ENCODE results near the gene GNG12.
A peak's percentile ranks its signal among the peaks of the same experiment; 100 is the strongest.

GNG12 gene

DNA sequence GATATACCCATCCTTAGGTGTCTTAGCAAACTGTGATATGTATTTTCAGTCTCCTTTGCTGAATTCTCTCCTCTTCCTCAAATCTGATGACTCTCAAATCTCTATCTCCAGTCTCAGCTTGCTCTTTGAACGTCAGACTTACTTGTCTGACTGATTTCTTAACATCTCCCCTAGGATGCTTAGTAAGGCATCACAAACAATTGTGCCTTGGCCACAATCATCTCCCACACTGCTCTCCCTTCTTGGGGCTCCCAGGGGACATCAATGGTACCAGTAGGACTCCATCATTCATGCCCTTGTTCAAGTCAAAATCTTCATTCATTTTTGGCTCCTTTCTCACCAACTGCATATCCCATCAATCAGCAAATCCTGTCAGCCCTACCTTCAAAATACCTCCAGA, 42.0 kb downstream of the GNG12 start:
- DNase-seq (ENCODE audit: low read depth, low spot score): no peak
- H3K4me3 ChIP-seq (ENCODE audit: low read length): no peak overlapping the region

DNA sequence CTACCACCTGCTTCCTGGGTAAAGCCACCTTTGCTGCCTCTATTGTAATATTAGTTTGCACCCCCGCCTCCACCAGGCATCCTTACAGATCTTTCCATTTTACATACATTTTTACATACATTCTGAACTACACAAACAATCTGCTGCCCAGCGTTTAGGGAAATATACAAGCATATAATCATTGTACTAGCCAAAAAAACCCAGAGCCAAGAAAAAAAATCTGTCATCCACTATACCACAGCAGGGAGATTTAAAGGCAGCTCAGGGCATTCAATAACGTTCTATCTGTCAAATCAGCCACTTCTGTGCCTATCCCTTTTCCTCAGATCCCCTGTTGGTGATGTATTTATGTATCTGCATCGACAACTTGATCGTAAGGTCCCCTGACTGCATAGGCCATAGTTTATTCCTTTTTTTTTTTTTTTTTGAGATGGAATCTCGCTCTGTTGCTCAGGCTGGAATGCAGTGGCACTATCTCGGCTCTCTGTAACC, 43.0 kb downstream of the GNG12 start:
- no peak overlapping the region for H3K4me3 ChIP-seq (ENCODE audit: low read length)
- DNase-seq (ENCODE audit: low read depth, low spot score): no peak

- DNase-seq (ENCODE audit: low read depth, low spot score): no peak
Measured at GRCh38 chr1:67789551-67789950, 43.7 kb downstream of the GNG12 start.

GRCh38 chr1:67788904-67789303, 44.4 kb downstream of the GNG12 start:
- H3K4me3 ChIP-seq (ENCODE audit: low read length): no peak overlapping the region
- no peak for DNase-seq (ENCODE audit: low read depth, low spot score)

More at GRCh38 chr1:67789551-67789950, 43.7 kb downstream of the GNG12 start:
- H3K4me3 ChIP-seq (ENCODE audit: low read length): no peak overlapping the region

DNA sequence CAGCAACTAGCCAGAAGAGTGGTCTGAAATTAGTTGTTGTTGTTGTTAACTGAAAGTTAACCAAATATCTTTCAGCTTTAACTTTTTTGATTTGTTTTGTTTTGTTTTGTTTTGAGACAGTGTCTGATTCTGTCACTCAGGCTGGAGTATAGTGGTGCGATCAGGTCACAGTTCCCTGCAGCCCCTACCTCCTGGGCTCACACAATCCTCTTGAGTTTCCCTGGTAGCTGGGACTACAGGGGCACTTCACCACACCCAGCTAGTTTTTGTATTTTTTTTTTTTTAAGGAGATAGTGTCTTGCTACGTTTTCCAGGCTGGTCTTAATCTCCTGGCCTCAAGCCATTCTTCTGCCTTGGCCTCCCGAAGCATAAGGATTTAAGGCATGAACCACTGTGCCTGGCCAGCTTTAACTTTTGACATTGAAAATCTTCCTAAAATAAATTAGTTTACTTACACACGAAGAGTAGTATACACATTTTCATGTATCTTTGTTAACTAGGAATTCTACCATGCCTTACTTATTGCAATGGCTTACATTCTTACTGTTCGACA, 45.0 kb downstream of the GNG12 start:
- no peak for DNase-seq (ENCODE audit: low read depth, low spot score)
- no peak overlapping the region for H3K4me3 ChIP-seq (ENCODE audit: low read length)

GRCh38 chr1:67787746-67788145, 45.5 kb downstream of the GNG12 start:
- DNase-seq (ENCODE audit: low read depth, low spot score): no peak
- no peak overlapping the region for H3K4me3 ChIP-seq (ENCODE audit: low read length)

GRCh38 chr1:67785847-67786753, 47.2 kb downstream of the GNG12 start:
- no peak overlapping the region for H3K4me3 ChIP-seq (ENCODE audit: low read length)
- no peak for DNase-seq (ENCODE audit: low read depth, low spot score)

GRCh38 chr1:67784545-67785186, 48.6 kb downstream of the GNG12 start:
- no peak overlapping the region for H3K4me3 ChIP-seq (ENCODE audit: low read length)
- no peak for DNase-seq (ENCODE audit: low read depth, low spot score)

- DNase-seq (ENCODE audit: low read depth, low spot score): no peak
- H3K4me3 ChIP-seq (ENCODE audit: low read length): no peak overlapping the region
Measured at GRCh38 chr1:67780637-67781036, 52.6 kb downstream of the GNG12 start.

GRCh38 chr1:67777440-67777839, 55.8 kb downstream of the GNG12 start:
- H3K4me3 ChIP-seq (ENCODE audit: low read length): no peak overlapping the region
- DNase-seq (ENCODE audit: low read depth, low spot score): no peak

GRCh38 chr1:67777016-67777415, 56.3 kb downstream of the GNG12 start:
- no peak overlapping the region for H3K4me3 ChIP-seq (ENCODE audit: low read length)
- DNase-seq (ENCODE audit: low read depth, low spot score): no peak

DNA sequence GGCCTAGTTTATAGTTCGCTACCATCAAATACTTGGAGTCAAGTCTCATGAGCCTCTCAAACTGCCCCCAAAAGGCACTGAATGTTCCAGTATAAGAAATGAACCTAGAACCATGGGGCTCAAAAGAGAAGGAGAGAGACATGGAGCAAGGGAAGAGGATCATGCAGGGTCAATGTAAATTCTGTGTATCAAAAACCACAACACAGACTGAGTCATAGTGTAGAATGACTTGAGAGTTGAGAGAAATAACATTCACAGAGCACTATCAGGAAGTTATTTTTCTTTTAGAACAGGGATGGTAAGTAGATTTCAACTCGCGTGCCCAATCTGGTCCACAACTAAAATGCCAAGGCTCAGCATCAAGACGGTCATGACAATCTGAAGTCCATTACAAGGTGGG, 59.8 kb downstream of the GNG12 start:
- DNase-seq (ENCODE audit: low read depth, low spot score): no peak
- H3K4me3 ChIP-seq (ENCODE audit: low read length): no peak overlapping the region

DNA sequence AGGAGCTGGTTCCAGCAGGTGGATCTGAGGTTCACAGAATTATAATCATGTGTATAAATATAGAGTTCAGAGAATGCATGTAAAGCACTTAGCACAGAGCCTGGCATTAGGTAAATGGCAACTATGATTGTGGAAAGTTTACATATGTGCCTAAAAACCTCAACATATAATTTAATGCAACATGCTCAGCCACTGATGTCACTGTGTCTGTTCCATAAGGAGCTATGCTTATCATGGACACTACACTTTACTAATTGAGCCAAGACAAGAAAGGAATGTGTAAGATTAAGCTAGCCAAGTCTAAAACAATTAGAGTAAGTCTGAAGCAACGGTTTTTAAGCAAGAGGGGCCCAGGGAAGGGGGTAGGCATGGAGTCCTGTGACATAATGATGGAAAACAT, 61.5 kb downstream of the GNG12 start:
- no peak for DNase-seq (ENCODE audit: low read depth, low spot score)
- H3K4me3 ChIP-seq (ENCODE audit: low read length): no peak overlapping the region

DNA sequence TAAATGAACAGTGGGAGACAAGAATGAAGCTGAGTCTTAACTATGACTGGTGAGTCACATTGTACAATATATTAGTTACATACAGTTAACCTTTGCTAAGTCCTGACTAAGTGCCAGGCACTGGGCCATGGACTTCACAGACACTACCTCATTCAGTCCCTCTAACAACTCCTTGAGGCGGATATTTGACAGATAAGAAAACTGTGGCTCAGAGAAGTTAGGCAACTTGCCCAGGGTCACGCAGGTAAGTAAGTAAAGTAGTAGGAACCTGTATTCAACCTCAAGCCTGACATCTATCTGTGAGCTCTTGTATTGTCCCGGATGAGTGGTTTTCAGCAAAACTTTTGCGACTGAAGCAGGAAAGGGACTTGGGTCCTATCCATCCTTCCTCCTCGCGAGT, 62.1 kb downstream of the GNG12 start:
- no peak overlapping the region for H3K4me3 ChIP-seq (ENCODE audit: low read length)
- peak; percentile 14 for DNase-seq (ENCODE audit: low read depth, low spot score)

- no peak for DNase-seq (ENCODE audit: low read depth, low spot score)
Measured at GRCh38 chr1:67769633-67770256, 63.5 kb downstream of the GNG12 start.

DNA sequence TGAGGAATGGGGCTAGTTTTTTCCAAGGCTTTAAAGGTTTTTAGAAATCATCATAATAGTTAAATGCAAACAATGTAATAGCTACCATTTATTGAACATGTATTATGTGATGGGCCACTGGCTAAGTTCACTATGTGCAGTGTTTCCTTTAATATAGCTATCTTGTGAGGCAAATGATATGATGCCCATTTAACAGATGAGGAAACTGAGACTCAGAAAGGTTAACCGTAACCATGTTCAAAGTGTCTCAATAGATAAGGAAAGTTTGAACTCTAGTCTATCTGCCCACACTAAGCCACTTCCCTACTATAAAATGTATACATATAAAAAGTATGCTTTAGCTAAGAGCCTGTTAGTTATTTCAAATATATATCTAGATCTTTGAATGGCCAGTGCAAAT, 64.8 kb downstream of the GNG12 start:
- no peak overlapping the region for H3K4me3 ChIP-seq (ENCODE audit: low read length)
- DNase-seq (ENCODE audit: low read depth, low spot score): no peak

More at GRCh38 chr1:67769633-67770256, 63.5 kb downstream of the GNG12 start:
- no peak overlapping the region for H3K4me3 ChIP-seq (ENCODE audit: low read length)

DNA sequence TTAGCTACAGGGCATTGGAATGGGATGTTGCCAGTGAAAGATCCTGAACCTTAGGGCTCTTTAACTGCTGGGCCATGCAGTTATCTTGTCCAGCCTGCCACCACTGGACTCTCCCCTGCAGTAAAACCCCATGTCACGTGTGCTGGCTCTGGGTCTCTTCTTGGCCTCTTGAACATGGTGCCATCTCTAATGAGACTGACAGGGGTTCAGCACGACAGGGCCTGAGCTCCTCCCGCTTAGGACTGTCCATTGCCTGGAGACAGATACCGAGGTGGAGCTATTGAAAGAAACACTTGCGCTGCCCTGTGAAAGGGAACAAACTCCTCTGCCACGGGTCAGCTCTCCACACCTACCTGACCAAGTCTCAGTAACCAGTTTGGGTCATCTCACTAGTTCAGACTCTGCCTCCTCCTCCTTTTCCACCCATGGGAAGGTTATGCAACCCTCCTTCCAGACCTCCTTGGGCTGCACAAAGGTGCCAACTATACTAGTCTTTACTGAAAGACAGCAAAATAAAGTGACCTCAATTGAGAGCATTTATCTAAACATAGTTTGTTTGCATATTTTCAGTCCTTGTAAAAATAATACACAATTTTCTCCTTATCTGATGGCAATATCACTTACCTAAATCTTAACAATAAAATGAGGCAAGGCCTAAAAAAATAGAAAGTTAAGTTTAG, 66.0 kb downstream of the GNG12 start:
- no peak for DNase-seq (ENCODE audit: low read depth, low spot score)
- no peak overlapping the region for H3K4me3 ChIP-seq (ENCODE audit: low read length)

GRCh38 chr1:67766141-67766978, 66.9 kb downstream of the GNG12 start:
- no peak overlapping the region for H3K4me3 ChIP-seq (ENCODE audit: low read length)
- DNase-seq (ENCODE audit: low read depth, low spot score): peak; percentile 9
